Measurements from ENCODE around the gene TRIM66. TPM values are rescaled to one million over a fixed set of nuclear protein-coding genes. Genes with fewer than 3 reads are reported as not detected.
"Not testable (repeated sequence)": the region's sequence is repeated elsewhere in the genome, so short reads cannot be mapped to it uniquely, and the experiment has no call there.

TRIM66 gene
- total RNA-seq, 2 donors from 2014 or later = 16.2 to 25.3 TPM

DNA sequence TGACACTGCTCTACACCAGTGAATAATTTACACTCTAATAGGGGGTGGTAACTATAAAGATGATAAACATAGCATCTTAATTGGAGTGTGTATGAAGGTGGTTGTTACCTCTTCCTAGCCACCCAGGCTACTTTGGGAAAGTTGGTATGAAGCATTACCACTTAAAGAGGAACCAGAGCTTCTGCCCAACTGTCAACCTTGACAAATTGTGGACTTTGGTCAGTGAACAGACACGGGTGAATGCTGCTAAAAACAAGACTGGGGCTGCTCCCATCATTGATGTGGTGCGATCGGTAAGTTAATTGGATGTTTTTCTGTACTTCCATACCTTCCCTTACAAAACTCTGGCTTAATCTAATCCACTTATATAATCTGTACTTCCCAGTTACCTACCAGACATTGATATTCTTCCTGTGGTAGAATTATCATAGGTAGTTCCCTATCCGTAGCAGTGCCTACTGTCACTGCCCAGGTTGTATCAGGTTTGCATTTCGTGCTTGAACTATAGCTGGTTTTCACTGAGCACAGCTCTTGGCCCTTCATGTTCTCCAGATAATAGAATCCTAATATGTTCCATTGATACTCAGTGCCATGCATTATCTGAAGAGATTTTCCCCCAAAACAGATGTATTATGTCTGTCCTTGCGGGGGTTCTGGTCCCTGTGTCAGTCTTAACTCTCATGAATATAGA is 2.3 kb upstream of the TRIM66 start:
- DNase-seq (ENCODE audit: low spot score in 2 of 2) = peak in 1 of 2 donors; percentile 4
- peaks cover 73 to 74% of the 10 kb centered on the region in 2 donors for H3K36me3 Mint-ChIP-seq
- ATAC-seq = no peak
- peaks cover 5 to 6% of the 10 kb centered on the region in 2 donors for H3K9me3 Mint-ChIP-seq
- H3K27ac Mint-ChIP-seq = peak overlapping the region; percentile 97 to 99

DNA sequence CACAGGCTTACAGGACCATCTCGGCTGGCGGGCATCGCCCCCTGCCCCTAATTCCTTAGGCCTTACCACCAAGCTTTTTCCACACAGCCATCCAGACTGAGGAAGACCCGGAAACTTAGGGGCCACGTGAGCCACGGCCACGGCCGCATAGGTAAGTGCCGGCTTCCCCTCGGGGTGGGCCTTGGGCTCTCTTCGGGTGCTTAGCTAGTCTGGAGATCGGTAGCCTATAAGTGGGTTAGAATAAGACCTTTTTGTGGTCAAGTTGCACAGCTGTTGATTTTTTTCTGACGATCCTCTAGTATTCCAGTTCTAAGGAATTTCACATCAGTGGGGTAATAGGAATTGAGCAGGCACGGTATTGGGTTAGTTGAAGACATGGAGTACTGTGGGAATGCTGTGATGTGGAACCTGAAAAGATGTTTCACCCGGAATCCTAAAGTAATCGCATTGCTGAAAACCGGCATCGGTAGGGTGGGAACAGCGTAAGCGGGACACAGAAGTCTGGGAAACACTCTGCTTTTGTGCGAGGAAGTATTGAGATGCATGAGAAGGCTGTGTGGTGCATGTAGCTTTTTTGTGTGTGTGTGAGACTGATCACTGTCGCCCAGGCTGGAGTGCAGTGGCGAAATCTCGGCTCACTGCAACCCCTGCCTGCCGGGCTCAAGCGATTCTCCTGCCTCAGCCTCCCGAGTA is 796 bp upstream of the TRIM66 start:
- ATAC-seq (peak in 1 of 2 donors; percentile 5), DNase-seq (ENCODE audit: low spot score in 2 of 2) (peak in 1 of 2 donors; percentile 14)
- Mint-ChIP-seq H3K27ac (peak overlapping the region; percentile 97 to 99), H3K36me3 (peaks cover 61 to 64% of the 10 kb centered on the region in 2 donors), H3K9me3 (peaks cover 5 to 6% of the 10 kb centered on the region in 2 donors)

DNA sequence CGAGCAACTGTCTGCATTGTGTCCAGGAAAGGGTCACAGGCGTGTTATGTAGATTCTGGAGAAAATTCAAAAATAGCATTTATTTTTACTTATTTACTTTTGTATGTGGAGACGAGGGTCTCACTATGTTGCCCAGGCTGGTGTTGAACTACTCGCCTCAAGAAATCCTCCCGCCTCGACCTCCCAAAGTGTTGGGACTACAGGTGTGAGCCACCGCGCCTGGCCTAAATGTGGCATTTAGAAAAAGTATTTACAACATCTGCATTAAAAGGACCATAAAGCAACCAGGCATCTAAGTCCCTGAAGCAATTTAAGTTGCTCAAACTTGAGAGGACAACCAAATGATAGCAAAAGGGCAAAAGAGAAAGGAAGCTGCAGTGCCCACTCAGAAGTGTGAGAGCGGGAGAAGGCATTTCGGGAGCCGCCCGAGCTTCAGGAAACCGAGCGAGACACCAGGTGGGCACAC is 595 bp downstream of the TRIM66 start:
- ATAC-seq (no peak), DNase-seq (ENCODE audit: low spot score in 2 of 2) (no peak)
- peaks cover 5 to 6% of the 10 kb centered on the region in 2 donors for H3K9me3 Mint-ChIP-seq
- H3K27ac Mint-ChIP-seq = peak overlapping the region; percentile 97 to 99
- H3K36me3 Mint-ChIP-seq = peaks cover 54 to 64% of the 10 kb centered on the region in 2 donors

DNA sequence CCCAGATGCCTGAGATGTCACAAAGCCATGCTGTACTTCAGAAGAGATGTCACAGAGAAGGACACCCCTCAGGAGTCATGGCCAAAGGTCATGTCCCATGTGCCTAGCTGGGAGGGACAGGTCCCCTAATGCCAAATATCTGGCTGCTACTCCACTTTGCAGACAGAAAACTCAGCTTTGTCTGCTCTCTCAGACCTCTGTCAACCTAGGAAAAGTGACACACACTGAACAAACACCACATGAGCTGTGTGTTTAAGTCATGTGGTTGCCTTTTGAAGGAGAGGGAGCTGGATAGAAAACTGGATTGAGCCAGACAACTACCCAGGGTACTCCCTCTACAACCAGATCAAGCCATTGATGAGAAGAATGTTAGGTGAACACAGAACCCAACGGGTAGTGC is 3.5 kb downstream of the TRIM66 start:
- Mint-ChIP-seq H3K9me3 (peaks cover 5 to 6% of the 10 kb centered on the region in 2 donors), H3K36me3 (peaks cover 35 to 44% of the 10 kb centered on the region in 2 donors), H3K27ac (peak overlapping the region in 1 of 2 donors; percentile 51)
- DNase-seq (ENCODE audit: low spot score in 2 of 2) (no peak), ATAC-seq (no peak)

DNA sequence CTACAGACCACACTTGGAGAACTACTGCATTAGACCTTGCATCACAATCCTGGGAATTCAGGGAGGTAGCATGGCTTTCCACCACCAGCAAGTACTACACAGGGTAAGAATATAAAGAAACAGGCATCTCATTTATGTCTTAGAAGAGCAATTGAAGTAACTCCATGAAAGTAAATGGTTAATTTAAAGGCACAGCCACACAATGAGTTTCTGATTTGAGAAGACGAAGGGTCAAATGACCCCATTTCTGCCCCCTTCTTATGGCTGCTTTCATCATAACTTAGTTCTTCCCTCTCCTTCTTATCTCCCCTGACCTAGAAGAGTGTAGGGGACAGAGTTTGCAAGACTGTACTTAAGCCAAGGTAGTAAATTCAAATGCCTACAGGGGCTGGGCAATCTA is 6.0 kb downstream of the TRIM66 start:
- no peak overlapping the region for H3K27ac Mint-ChIP-seq
- ATAC-seq (no peak), DNase-seq (ENCODE audit: low spot score in 2 of 2) (no peak)
- H3K9me3 Mint-ChIP-seq = peaks cover 5 to 6% of the 10 kb centered on the region in 2 donors
- peaks cover 21 to 27% of the 10 kb centered on the region in 2 donors for H3K36me3 Mint-ChIP-seq

DNA sequence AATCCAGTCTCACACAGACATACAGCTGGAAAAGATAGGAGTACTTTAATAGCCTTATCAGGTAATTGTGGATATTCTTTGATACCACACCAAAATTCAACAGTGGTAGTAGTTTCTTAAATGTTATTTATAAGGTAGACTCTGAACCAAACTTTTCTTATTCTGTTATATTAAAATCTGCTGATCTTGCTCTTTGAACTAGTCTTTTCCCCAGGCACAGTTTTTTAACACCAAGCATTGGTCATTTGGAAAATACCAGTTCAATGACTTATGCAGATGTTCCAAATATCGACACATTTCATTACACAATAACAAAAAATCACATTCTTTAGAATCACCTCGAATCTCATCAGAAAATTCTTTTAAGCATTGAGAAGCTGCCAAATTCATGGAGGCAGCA is 7.6 kb downstream of the TRIM66 start:
- H3K9me3 Mint-ChIP-seq = no peaks in the 10 kb centered on the region
- peaks cover 14% of the 10 kb centered on the region in 2 donors for H3K36me3 Mint-ChIP-seq
- DNase-seq (ENCODE audit: low spot score in 2 of 2) (no peak), ATAC-seq (no peak)
- no peak overlapping the region for H3K27ac Mint-ChIP-seq

DNA sequence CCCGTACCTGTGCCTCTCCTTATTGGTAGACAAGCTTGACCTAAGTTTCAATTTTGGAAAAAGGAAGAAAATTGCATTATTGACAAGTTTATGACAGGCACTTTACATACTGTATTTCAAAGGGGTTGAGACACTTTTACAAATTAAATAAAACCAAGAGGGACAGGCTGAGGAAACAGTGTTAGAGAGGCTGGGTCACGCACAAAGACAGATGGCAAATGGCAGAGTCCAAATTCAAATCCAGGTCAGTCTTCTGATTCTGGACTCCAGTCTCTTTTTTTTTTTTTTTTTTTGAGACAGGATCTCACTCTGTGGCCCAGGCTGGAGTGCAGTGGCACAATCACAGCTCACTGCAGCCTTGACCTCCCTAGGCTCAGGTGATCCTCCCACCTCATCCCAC is 10.1 kb downstream of the TRIM66 start:
- ATAC-seq (no peak), DNase-seq (ENCODE audit: low spot score in 2 of 2) (no peak)

DNA sequence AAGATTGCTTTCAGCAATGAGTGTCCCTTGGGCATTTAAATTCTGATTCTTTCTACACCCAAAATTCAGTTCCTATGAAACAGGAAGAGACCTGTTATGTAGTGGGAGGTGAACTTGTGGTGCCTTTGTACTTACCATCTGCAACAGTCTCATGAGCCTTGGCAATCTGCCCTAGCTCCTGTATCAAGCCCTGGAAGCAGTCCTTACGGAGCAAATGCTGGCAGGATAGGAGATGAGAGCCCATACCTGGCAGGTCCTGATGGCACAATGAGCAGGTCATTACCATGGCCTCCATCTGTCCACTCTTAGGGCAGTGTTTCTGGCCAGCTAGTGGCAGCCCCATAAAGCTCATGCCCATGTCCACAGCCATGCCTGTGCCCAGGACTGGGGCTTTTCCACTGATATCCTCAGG is 10.8 kb downstream of the TRIM66 start:
- H3K27ac Mint-ChIP-seq = peak overlapping the region in 1 of 2 donors; percentile 36
- no peaks in the 10 kb centered on the region for H3K9me3 Mint-ChIP-seq
- ATAC-seq (no peak), DNase-seq (ENCODE audit: low spot score in 2 of 2) (no peak)
- peaks cover 9 to 11% of the 10 kb centered on the region in 2 donors for H3K36me3 Mint-ChIP-seq

More for the DNA sequence above, 10.1 kb downstream of the TRIM66 start:
- H3K9me3 Mint-ChIP-seq = no peaks in the 10 kb centered on the region
- H3K27ac Mint-ChIP-seq = no peak overlapping the region
- H3K36me3 Mint-ChIP-seq = peaks cover 9 to 11% of the 10 kb centered on the region in 2 donors

DNA sequence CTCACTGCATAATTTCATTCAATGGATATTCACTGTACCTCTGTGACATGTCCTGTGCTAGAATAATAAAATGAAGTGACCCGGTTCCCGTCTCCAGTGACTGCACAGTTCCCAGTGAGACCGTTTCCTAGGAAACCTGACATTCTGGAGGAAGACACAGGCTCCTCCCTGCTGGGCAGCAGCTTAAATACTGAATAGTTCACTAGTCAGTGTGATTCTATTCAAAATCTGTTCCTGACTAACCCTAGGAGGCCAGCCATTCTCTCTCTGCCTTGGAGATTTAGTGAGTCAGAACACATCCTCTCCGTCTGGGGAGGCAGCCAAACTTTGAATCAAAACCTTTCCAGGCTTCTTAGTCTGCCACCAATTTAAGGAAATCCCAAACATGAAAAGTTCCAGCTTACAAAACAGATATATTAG is 11.3 kb downstream of the TRIM66 start:
- ATAC-seq (no peak), DNase-seq (ENCODE audit: low spot score in 2 of 2) (no peak)
- H3K9me3 Mint-ChIP-seq = no peaks in the 10 kb centered on the region
- H3K36me3 Mint-ChIP-seq = peaks cover 9 to 15% of the 10 kb centered on the region in 2 donors
- peak overlapping the region in 1 of 2 donors; percentile 29 for H3K27ac Mint-ChIP-seq

DNA sequence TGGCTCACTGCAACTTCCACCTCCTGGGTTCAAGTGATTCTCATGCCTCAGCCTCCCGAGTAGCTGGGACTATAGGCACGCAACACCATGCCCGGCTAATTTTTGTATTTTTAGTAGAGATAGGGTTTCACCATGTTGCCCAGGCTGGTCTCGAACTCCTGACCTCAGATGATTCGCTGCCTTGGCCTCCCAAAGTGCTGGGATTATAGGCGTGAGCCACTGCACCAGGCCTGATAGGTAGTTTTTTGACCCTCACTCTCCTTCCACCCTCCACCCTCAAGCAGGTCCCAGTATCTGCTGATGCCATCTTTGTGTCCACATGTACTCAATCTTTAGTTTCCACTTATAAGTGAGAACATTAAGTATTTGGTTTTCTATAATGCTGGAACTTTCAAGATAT is 12.4 kb downstream of the TRIM66 start:
- ATAC-seq; DNase-seq (ENCODE audit: low spot score in 2 of 2); H3K9me3 Mint-ChIP-seq; H3K27ac Mint-ChIP-seq: not testable (repeated sequence)
- peaks cover 9 to 15% of the 10 kb centered on the region in 2 donors for H3K36me3 Mint-ChIP-seq

DNA sequence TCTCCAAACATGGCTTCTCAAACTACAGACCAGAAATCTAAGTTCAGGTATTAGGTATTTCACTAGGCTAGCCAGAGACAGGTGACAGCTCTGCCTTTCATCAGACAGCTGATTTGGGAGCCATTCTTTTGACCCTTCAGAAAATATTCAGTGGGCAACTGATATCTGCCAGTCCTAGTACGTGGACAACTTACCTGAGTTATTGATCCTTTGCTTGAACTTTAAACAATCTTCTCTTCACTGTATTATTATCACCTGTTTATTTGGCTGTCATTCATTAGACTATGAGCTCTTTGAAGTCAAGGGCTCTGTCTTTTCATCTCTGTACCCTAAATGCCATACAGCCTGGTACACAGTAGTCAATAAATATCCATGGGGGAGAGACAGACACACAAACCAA is 17.2 kb downstream of the TRIM66 start:
- Mint-ChIP-seq H3K9me3 (no peaks in the 10 kb centered on the region), H3K36me3 (peaks cover 0 to 4% of the 10 kb centered on the region in 2 donors), H3K27ac (no peak overlapping the region)
- no peak for DNase-seq (ENCODE audit: low spot score in 2 of 2)
- ATAC-seq = no peak

DNA sequence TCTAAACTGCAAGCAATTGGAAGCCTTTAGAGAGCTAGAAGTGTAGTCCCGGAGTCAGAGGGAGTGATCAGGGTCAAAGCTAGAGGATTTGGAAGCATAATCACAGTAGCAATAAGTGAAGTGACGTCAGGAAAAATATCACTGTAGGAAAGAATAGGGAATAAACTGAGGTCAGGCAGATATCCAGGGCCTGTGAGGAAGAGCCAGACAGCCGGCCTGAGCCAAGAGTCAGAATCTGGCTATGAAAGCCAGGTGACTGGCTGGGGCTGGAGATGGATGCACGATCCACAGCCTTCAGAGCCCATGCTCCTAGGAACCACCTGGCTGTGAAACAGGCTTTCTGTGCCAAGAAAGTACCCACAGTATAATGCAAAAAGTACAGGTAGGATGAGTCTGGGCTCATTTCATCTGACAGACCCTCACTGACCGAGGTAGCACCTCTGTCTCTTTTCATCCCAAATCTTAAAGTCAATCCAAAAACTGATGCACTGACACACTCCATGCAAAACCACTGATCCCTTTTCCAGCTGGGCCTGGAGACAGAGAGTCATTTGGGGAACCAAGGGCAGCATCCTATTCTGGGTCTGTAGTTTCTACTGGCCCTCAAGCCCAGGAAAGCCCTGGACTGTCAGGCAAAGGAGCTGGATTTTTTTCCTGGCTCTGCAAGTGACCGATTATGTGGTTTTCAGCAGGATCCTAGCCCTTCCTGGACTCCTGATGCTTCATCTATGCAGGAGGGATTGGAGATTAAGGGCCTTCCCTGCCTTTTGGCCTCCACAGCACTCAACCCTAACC is 21.3 kb downstream of the TRIM66 start:
- no peaks in the 10 kb centered on the region for H3K9me3 Mint-ChIP-seq
- ATAC-seq (no peak), DNase-seq (ENCODE audit: low spot score in 2 of 2) (no peak)
- H3K27ac Mint-ChIP-seq = no peak overlapping the region
- peaks cover 0 to under 1% of the 10 kb centered on the region in 2 donors for H3K36me3 Mint-ChIP-seq

DNA sequence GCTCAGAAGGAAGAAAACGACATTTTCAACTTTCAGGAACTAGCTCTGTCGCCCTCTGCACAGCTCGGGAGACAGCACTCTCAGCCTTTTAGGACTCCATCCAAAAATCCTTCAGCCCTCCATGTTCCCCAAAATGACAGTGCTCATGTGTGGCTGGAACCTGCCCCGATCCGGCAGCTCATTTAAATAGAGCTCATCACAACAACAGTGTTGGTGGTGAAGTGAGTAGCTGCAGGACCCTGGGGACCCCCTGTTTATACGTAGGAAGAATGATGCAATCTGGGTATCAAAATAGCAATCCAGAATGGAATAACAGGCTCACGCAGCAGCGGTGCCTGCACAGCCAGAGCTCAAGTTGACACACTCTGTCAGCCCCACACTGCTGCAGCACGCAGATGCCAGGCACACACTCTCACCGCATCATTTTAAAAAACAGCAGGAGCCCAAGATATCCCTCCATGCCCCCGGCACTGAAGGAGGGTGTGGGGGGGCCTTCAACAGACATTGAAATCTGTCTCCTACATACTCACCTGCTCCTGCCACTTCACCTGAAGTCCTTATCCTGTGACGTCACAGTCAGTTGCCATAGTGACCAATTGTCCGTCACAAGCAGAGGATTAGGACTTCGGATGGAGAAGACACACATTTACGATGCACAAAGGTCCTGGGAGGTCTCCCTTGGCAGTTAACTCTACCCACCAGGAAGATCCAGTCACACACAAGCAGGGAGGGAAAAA is 24.0 kb downstream of the TRIM66 start:
- Mint-ChIP-seq H3K27ac (peak overlapping the region in 1 of 2 donors; percentile 72), H3K9me3 (no peaks in the 10 kb centered on the region), H3K36me3 (peaks cover 0 to 10% of the 10 kb centered on the region in 2 donors)
- no peak for DNase-seq (ENCODE audit: low spot score in 2 of 2)
- ATAC-seq = no peak

DNA sequence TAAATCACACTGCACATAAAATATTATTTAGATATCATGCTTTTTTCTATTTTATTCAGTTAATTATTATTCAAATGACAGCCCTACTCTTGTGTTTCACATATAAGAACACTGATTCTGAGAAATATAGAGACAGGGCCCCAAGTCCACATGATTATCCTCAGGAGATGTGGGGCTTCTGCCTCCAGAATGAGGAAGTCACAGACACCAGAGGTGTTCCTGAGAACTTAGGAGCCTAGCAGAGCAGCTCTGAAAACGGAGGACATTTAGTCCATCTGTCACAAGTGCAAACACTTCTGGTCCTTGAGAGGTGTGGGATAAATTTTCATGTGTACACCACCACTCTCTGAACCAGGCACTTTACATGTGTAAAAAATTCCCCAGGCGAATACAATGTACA is 26.2 kb downstream of the TRIM66 start:
- Mint-ChIP-seq H3K27ac (no peak overlapping the region), H3K36me3 (peaks cover 0 to 10% of the 10 kb centered on the region in 2 donors), H3K9me3 (no peaks in the 10 kb centered on the region)
- ATAC-seq = no peak
- no peak for DNase-seq (ENCODE audit: low spot score in 2 of 2)

DNA sequence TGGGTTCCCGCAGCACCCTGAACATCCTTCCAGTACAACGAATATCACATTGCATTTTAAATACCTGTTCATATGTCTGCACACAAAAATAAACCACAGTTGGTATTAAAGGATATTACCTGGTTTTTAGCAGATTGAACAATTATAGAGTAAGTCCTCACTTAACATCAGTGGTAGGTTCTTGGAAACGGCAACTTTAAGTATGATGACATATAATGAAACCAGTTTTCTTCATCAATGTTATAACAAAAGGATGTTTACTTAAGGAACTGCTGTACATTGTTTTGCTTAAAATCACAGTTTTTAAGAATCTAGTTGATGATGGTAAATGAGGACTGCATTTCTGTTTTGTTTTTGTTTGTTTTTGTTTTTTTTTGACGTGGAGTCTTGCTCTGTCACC is 28.0 kb downstream of the TRIM66 start:
- peaks cover 0 to 10% of the 10 kb centered on the region in 2 donors for H3K36me3 Mint-ChIP-seq
- no peaks in the 10 kb centered on the region for H3K9me3 Mint-ChIP-seq
- peak overlapping the region; percentile 9 to 90 for H3K27ac Mint-ChIP-seq
- ATAC-seq (no peak), DNase-seq (ENCODE audit: low spot score in 2 of 2) (no peak)

DNA sequence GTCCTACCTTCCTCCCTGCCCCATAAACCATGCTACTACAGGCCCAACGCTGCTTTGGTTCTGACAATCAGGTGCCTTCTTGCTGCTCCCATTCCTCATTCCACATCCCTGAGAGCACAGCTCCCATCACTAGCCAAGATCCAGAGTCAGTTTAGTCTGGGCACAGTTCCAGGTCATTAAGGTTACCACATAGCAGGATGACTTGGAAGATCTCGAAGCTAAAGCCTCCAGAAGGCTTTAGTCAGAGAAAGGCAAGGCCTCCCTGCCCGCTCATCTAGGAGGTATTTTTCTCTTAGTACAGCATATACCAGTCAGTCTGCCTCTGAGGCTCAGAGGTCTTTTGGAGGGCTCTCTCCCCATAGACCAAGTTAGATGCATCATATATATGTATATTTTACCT is 30.3 kb downstream of the TRIM66 start:
- DNase-seq (ENCODE audit: low spot score in 2 of 2) (no peak), ATAC-seq (no peak)
- Mint-ChIP-seq H3K36me3 (peaks cover 0 to 10% of the 10 kb centered on the region in 2 donors), H3K9me3 (no peaks in the 10 kb centered on the region), H3K27ac (peak overlapping the region in 1 of 2 donors; percentile 62)

Measured in activated naive CD4-positive, alpha-beta T cell treated with anti-CD3 and anti-CD28 coated beads, Interleukin-2, amount 50 U/mL, for 72 hours (primary cell).